NCI-H1436 treated with DMSO at 0.1 percent for 48 hours (cell line): ENCODE data around the gene ITGAV.

Source experiments
- DNase-seq: peaks from one replicate; lab custom pipeline; 2025; lab: John Stamatoyannopoulos, UW

Gene ITGAV

GRCh38 chr2:186718122-186718521, 128.3 kb downstream of the ITGAV start:
- no peak for DNase-seq

GRCh38 chr2:186718903-186719302, 129.0 kb downstream of the ITGAV start:
- DNase-seq = no peak

GRCh38 chr2:186721956-186722355, 132.1 kb downstream of the ITGAV start:
- DNase-seq = no peak

- no peak for DNase-seq
Measured at GRCh38 chr2:186724736-186725135, 134.9 kb downstream of the ITGAV start.

DNA sequence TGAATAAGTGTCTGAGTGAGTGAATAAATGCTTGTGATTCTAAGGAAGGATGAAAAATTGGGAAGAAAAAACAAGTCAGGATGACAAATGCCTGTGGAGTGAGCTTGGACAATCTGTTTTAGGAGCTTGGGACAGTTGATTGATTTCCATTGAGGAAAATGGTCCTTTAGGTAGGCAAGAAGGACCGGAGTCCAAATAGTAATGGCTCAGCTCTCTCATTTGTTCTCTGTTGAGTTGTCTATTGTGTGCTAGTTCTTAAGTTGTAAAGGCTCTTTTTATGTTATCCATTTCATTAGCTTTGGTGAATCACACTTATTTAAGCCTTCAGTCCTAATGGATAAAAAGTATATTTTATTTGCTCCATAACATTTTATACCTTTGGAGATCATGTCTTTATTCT, 135.9 kb downstream of the ITGAV start:
- no peak for DNase-seq

DNA sequence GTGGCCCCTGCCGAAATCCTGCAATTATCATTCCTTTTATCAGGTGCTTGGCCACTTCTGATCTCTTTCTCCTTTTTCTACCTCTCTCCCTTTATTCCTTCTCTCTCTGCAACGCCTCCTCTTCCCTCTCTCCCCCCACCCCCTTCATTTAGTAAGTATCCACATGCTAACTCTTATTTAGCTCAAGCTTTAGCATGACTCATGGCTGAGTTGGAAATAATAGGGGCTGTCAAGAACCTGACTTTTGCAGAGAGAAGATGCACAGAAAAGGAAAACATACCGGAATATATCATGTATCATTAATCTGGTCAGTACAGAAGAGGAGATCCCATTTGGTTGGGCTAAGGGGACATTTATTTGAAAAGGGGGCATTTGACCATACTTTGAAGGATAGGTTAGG, 137.1 kb downstream of the ITGAV start:
- DNase-seq = no peak

DNA sequence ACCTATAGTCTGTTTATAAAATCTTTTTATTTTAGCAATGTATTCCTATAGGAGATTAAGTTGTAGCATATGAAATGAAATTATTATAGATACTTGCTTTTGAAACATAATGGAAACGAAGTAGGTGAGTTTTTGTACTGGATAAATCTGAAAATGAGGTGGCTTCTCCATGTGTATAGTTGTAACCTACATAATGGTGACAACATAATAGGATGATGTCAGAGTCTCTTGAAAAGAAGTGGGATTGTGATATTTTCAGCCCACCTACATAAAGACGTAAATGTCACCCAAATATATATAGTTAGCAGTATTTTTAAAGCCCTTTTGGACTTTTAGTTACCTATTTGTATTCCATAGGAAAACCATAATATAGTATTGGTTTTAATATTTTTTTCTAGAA, 138.8 kb downstream of the ITGAV start:
- no peak for DNase-seq
